SW 1271 (cell line): ENCODE measurements around the gene FOXB1.
A peak's percentile ranks its signal among the peaks of the same experiment; 100 is the strongest.

ENCODE experiments used
- DNase-seq, 2 experiments: peaks; one replicate each; lab custom pipeline; 2025; lab: John Stamatoyannopoulos, UW

FOXB1 gene

DNA sequence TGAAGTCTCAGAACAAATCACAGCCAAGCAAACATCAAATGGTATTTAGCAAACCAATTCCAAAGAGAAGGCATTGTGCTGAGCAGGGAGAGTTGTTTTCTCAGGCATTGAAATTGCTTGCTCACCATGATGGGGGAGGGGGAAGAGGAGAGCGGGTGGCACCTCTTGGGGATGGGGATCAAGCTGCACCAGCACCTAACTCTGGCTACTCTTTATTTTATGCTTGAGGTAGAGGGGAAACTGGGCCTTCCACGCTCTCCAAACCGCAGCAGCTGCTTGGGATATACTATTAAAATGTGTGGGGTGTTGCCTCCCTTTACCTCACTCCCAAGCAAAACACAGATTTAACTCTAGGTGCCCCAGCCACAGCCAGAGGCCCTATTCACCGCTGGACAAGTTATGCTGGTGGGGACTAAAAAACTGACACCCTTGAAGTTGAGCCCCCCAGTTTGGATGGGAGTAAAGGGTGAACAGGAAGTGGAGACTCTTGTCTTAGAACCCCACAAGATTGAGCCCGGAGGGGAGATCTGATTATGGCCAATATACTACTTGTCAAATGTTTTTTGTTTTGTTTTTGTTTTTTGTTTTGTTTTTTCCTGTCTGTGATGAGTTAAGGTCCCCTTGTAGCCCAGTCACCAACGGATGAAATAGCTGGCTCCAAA is 5.0 kb upstream of the FOXB1 start:
- DNase-seq, result no peak

DNA sequence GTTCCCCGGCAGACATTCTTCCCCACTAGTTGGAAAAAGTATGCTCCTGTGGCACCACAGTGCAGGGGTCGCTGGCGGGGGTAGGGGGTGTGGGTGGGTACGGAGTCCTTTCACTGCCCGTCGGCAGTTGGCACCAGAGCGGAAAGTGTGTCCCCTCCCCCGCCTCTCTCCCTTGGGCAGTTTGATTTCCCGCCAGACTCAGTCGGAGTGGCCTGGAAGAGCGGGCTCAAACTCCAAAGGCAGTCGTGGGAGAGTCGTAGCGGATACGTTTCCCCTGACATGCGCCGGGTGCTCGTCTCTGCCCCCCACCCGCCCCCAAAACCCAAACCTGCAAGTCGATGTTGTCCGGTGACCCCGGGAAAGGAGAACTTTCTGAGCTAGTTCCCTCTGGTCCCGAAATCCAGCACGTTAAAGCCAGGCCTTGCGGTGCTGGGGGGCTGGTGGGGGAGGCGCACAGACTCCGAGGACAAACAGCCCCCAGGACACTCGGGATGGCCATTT is 4.4 kb upstream of the FOXB1 start:
- no peak for DNase-seq

DNA sequence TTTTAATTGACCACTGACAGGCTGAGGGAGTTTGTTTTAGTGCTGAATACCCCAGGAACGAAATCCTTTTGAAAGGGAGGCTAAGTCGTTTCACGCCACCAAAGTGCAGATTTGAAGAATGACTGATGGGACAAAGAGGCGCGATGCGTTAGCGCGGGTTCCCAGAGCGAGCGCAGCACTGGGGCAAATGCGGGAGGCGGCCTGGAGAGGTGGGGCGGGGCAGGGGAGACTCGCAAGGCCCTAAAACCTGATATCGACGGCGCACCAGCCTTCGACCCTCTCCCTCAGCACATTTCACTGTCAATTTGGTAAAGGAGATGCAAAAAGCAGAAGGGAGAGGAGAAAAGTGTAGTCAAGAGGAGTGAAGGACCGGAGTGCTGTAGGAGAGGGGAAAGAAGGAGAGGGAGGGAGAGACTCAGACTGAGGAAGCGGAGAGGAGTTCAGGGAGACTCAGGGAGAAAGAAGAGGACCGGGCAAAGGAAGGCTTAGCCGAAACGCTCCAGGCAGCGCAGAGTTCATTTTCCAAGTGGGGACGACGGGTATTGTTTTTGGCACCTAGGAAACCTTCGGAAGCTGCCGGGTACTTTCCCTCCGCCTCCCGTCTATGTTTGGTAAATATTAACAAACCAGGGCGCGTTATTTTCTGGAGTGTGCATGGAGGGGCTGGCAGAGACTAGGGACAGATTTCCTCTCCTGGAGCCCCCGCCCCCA is 3.8 kb upstream of the FOXB1 start:
- no peak for DNase-seq

DNA sequence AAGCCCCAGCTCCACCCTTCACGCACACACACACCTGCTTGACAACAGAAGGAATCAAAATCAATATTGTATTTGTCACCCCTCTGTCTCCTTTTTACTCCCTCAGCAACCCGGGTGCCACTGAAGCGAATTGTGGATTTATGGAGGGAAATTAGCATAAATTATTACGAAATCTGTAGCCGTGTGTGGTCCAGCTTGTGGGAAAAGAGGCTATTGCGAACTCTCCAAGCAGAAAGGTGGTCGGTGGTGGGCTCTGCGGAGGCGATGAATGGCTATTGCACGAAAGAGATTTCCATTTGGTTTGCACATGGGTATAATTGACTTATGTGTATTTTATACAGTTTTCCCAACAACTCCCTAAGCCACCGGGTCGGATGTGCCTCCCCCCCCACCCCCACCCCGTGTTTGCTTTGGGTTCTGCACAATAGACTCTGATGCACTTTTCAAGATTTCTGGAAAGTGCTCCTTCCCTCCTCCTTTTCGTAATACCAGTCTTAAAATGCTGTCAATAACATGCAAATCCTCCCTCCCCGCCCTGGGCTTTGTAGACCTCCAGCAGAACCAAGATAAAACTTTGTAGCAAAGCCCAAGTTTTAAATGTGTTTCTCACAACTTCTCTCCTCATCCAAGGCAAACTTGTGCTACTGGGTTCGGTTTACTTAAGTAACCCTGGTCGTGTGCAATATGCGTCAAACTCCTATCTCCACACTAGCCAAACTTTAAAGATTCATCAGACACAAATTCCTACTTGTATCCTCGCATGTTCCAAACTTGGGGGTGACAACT is 3.1 kb upstream of the FOXB1 start:
- DNase-seq, result no peak

DNA sequence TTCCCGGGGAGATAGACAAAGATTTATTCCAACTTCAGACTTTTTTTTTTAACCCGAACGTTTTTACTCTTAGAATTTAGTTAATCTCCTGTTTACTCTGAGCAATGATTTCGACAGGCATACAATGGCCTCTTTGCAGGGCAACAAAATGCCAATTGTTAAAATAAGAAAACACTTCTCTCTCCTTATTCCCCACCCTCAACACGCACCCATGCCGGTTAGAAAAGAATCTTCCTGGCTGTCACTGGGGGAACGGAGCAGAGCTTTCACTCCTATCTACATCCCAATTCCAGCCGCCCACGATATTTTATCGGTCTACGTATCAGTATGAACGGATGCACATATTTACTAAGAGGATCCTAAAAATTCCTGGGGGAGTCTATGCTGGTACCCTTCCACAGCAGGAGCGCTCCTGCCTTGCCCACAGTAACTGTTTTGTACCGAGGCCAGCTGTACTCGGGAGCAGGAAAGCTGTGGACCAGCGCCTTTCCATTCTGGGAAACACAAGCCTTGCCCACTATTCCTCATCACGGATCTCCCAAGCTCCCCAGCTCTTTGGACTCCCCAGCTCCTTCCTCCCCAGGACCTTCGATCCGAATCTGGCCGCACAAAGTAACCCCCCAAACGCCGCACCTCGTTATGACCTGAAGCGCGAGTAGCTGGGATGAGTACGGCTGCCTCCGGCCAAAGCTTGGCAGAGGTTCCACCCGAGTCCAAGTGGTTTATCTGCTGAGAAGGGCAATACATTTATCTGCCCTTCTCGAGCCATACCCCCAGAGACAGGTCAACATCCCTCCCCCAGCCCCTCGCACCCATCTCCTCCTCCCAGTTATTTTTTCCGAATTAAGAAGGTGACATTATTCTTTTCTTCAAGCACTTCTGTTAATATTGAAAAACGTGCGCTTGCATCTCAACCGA is 2.2 kb upstream of the FOXB1 start:
- DNase-seq, result no peak

DNA sequence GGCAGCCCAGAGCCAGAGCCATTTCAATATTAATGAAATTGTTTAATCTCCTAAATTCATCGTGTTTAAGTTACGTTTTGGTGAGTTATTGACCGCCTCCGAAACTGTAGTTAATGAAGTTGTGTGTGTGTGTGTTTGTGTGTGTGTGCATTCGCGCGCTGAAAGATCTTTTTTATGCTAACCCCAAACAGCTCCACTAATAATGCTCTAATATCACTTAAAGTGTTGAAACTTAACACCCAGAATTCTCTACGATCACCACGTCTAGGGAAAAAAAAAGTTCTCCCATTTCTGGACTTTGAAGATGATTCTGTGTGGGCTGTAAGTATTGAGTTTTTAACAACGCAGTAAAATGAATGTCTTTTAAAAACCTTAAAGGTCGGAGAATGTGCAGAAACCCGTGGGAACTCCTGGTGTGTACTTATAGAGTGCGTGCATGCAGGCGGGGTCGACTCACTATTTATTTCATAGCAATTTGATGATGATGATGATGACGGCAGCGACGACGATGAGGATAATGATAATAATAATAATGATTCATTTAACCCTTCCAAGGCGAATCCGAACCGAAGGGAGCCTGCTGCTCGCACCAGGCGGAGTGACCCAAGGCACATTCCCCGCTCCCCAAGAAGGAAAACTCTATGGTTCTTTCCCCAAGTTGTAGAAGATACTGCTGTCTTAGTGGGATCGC is 1.4 kb upstream of the FOXB1 start:
- DNase-seq, result no peak

DNA sequence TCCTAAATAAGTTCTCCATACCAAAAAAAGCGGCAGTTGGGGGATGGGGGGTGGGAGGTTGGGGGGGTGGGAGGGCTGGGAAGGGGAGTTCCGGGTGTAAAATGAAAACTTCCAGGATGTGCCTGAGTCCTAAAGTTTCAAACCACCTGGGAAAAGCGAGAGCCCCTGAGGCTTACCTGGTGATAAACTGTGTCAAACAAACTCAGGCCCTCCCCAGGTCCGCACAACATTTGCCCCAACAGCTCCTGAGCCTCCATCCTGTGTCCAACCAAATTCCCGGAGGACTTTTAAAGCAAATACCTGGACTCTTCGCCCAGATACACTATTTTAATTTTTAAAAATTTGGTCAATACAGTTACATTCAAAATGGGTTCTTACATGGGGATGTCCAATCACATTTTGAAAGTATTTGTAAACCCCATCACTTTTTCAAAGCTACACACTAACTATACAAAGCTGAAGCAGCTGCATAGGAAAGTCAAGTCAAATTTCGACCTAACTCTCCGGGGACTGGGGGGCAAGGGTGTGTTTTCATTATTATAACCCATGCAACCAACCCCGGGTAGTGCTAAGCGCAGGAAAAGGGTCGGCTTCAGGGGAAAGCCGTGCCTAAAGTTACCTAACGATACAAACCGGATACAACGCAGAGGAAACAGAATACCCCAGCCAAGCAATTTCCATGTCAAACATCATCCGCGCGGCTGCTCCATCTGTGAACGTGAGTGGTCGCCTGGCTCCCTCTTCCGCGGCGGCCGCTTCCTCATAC is 685 bp upstream of the FOXB1 start:
- no peak for DNase-seq

DNA sequence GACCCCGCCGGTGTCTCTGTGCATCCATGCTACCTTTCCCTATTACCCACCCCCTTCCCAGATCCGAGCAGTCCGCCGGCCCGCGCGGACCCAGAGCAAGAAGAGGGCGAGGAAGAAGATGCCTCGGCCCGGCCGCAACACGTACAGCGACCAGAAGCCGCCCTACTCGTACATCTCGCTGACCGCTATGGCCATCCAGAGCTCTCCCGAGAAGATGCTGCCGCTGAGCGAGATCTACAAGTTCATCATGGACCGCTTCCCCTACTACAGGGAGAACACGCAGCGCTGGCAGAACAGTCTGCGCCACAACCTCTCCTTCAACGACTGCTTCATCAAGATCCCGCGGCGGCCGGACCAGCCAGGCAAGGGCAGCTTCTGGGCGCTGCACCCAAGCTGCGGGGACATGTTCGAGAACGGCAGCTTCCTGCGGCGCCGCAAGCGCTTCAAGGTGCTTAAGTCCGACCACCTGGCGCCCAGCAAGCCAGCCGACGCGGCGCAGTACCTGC is 788 bp downstream of the FOXB1 start:
- DNase-seq, result peak; percentile 30 to 49

DNA sequence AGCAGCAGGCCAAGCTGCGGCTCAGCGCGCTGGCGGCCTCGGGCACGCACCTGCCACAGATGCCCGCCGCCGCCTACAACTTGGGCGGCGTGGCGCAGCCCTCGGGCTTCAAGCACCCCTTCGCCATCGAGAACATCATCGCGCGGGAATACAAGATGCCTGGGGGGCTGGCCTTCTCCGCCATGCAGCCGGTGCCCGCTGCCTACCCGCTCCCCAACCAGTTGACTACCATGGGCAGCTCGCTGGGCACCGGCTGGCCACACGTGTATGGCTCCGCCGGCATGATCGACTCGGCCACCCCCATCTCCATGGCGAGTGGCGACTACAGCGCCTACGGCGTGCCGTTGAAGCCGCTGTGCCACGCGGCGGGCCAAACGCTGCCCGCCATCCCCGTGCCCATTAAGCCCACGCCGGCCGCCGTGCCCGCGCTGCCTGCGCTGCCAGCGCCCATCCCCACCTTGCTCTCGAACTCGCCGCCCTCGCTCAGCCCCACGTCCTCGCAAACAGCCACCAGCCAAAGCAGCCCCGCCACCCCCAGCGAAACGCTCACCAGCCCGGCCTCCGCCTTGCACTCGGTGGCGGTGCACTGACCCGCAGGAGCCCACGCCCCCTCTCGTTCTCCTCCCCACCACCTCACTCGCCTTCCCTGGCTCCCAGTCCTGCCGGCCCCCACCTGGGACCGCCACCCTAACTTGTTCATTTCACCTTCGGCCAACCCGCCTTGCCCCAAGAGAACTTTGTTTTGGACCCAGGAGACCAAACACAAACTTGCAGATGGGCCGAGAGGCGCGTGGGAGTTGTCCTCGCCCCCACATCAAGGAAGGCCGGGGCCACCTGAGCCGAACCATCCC is 1.5 kb downstream of the FOXB1 start:
- DNase-seq, result no peak

DNA sequence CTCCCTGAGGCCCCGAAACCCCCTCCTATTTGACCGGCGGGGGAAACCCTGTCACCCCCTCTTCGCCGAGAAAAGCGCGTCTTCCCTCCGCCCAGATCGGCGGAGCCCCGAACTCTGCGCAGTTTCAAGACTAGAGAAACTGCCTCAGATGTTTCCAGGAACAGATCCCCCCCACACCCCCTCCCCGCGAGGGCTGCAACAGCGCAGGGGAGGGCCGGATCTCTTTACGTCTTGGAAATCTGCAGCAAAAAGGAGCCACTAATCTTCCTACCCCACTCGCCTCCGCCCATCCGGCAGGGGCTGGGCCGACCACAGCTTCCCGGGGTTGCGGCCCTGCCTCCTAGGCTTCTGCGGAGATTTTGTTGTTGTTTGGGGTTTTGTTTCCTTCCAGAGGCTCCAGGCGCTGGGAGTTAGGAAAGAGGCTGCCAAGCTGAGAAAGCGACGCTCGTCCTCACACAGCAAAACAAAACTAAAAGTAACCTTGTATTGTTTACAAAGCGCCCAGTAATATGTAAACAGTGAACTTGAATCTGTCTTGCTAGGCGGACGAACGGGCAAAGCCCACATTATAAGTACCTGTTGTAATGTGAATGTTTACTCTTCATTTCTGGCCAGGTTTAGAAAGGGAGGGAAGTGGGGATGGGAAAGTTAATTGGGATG is 2.2 kb downstream of the FOXB1 start:
- DNase-seq, result no peak

DNA sequence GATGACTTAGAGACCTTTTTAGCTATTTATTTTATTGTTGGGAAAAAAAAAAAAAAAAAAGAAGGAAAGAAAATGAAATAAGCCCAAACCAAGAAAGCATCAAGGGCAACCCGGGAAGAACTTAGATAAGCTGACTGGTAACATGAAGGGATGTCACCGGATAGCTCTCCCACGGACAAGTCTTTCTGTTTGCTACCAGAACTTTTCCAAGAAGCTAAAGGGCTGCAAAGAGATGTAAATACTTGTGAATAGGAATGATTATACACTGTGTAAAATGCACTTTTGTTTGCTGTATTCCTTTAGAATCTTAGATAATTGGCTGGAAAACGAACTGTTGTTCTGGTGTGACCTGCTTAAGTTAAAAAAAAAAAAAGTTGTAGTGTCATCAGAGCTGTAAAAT is 2.8 kb downstream of the FOXB1 start:
- no peak for DNase-seq

DNA sequence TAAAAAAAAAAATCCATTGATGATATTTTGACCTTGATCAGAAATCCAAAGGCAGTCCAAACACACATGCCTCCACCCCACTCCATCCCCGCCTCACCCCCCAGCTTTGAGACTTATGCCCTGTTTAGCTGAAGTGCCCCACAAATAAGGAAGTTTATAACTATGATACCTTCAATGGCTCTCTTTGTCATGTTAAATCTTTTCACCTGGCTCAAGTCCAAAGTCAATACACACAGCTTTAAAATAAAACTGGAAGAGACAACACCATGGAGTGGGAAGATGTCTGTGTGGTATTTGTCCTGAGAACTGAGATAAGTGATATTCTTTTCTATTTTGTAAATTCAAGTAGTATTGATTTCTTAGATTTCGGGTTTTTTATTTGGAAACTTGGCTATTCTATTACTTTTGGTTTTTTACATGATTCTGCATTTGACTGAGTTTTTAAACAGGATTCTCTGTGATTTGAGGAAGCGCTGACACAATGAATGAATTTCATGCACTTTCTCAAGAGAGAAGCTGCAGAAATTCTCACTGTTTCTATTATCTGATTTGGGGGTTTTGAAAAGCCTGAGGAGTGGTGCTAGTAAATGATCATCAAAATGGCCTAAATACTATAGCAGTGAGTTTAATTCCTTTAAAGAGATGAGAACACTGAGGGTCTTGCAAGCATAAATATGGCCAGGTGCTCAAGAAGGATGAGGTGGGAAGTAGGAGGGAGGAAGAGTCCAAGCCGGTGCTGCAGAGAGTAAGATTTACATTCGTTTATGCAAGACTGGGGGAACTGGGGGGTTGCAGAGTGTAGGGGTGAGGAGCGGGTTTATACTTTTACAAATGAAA is 5.2 kb downstream of the FOXB1 start:
- DNase-seq, result no peak

DNA sequence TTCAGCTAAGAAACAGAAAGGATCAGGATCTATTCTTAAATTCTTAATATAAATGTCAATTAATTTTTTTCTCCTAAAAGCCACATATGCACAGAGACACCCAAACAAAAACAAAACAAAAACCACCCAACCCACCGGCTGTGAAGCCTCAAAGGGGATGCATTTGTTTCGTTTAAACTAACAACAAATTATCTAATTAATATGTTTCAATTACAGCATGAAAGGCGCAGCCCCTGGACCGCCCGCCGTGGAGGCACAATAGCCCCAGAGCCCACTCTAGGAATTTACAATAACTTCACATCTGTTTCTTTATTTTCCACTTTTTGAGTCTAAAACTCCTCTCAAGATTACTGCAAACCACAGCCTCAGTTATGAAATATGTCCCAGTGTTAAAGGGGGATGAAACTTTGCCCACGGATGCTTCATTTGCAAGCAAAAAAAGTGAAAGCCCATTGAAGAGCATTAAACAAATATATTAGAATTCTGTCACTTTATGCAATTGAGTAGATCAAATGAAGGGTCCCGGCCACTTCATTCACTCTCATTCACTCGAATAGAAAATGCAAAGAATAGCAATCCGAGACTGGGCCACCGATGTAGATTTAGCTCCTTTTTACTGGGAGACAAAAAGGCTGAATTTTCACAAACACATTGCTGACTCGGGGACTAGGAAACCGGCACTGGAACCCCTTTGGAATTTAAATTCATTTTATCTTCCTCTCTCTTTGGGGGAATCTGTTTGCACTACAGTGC is 6.0 kb downstream of the FOXB1 start:
- no peak for DNase-seq

DNA sequence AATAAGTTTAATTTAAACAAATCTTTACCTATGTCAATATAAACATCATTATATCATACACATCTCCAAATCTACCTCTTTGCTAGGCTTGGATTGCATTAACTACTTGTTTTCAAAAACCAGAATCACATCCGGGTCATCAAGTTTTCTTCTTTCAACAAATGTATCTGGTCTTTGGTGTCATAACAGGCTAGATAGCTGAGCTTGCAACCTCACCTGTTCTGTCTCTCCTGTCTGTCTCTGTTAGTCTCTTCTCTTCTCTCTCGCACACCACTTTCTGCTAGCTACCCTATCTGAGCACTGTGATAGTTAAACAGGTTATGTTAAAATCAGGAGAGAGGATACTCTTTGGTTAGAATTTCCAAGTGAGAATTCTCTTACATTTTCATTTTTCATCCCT is 6.7 kb downstream of the FOXB1 start:
- no peak for DNase-seq

DNA sequence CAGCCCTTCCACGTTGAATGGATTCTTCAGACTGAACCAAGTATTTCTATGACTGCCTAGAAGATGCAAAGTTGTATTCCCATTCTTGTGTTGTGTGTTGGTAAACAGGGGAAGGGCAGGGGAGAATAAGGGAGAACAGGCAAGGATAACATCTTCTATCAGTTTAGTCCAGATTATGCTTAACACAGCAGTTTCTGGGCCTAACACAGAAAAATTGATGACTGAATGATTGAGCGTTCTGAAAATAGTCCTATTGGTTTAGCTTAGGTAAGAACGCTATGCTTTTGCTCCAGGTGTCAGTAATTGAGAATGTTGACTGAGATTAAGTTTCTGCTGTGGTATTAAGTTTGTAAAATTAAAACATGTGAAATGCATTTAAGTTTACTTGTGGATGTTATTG is 8.6 kb downstream of the FOXB1 start:
- DNase-seq, result no peak

DNA sequence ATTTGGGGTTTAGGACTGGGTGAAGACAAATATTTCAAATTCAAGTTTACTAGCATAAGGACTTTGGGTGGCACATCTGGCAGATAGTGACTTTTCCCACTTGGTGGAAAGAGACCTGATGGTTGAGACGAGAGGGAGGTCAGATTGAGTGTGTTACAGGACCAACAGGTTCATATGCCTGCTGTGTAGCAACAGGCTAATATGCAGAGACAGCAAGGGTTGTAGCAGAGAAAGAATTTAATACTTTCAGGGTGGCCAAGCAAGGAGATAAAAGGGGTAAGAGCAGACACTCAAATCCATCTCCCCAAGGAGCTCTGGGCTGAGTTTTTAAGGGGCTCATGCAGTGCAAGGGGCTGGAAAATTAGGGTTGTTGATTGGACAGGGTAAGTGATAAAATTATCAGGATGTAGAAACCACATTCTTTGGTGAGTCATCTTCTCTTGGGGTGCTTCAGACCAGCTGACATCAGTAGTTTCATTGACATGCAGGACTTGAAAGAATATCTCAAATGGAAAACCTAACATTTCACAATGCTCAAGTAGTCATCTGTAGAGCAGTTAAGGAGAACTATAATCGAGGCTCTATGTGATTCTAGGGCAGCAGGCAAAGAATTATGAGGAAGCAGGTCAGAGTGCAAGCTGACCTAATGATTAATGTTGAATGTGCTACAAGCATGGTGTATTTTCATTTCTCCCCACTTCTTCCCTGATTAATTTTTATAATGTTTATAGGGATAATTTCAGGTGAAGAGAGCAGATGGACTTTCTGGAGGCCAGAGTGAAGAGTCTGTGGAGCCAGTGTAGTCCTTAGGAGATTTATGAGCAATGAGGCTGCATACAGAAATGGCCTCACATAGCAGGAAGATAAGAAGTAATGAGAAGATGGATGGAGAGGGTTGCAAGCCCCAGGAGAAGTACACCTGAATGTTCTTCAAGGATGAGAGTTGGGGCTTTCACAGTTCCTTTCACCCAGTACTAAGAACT is 13.7 kb downstream of the FOXB1 start:
- no peak for DNase-seq
